ENCODE results near the gene C5orf15. TPM values are rescaled to one million over a fixed set of nuclear protein-coding genes. Genes with fewer than 3 reads are reported as not detected.

The C5orf15 gene
- total and polyA plus RNA-seq, 9 of the 15 experiments (the other 6 are each of a cell fraction or from before 2014, with no cell fraction given), result 23.3 to 50.7 (median 35.5) TPM

DNA sequence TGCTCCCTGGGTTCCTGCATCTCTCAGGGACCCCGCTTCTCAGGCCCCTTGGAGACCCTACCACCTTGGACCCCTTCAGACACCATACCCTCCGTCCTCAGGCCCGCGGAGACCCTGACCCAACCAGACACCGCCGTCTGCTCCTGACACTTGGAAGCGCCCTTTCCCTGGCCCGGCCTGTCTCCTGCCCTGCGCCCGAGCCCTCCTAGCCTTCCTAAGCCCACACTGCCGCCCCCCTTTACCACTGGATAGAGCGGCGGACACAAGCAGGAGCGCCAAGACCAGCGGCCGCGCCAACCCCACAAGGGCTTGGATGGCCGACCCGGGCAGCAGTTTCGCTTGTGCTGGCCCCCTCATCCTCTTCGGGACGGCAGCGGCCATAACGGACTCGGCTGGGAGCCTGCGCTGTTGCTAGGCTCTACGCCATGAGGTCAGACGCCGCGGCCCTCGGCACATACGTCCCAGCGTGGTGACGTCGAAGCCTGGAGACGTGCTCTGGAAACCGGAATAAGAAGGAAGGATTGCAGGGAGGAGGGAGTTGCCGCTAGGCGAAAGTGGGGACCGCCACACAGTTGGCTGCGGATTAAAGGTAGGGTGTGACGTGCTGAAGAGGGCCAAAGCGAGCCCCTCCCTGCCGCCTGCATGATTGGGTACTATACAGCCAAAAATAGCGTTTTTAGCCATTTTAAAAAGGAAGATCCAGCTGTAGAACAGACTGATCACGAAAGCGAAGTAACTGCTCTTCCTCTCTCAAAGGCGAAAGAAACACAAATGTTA, at the start of gene C5orf15 (continued):
- TF ChIP-seq, protein P1, sequence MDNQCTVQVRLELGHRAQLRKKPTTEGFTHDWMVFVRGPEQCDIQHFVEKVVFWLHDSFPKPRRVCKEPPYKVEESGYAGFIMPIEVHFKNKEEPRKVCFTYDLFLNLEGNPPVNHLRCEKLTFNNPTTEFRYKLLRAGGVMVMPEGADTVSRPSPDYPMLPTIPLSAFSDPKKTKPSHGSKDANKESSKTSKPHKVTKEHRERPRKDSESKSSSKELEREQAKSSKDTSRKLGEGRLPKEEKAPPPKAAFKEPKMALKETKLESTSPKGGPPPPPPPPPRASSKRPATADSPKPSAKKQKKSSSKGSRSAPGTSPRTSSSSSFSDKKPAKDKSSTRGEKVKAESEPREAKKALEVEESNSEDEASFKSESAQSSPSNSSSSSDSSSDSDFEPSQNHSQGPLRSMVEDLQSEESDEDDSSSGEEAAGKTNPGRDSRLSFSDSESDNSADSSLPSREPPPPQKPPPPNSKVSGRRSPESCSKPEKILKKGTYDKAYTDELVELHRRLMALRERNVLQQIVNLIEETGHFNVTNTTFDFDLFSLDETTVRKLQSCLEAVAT (IDR thresholded peaks at IDR 0.05), result no peak
- TF ChIP-seq MCM5 (IDR thresholded peaks at IDR 0.05; ENCODE audit: low read depth) (no peak), POLR3G (IDR thresholded peaks at IDR 0.05; ENCODE audit: extremely low read depth, insufficient read length, insufficient replicate concordance) (no peak), RCOR1 (IDR thresholded peaks at IDR 0.05; ENCODE audit: borderline replicate concordance in 1 of 2, low read depth in 2 of 2, low read length in 2 of 2) (peak in 1 of 2 experiments; percentile 38; a peak in 1 of 4 replicates), CCNT2 (IDR thresholded peaks at IDR 0.05; ENCODE audit: borderline replicate concordance, extremely low read depth, insufficient read length, low read depth, low read length) (peak; percentile 18), MYC (IDR thresholded peaks at IDR 0.05; ENCODE audit: low read depth, low read length) (peak; percentile 83), MYC (CRISPR knock-in tag; IDR thresholded peaks at IDR 0.05; ENCODE audit: borderline replicate concordance, low read depth) (0 out of 2 replicates have a peak, but pooled peaks have one; percentile 24), ZNF274 (IDR thresholded peaks at IDR 0.05; ENCODE audit: borderline replicate concordance, low read depth, low read length) (no peak), NKRF (IDR thresholded peaks at IDR 0.05; ENCODE audit: borderline replicate concordance) (peak; percentile 84), ATF1 (CRISPR knock-in tag; IDR thresholded peaks at IDR 0.05) (peak; percentile 79), ATF1 (tag; IDR thresholded peaks at IDR 0.05) (peak; percentile 98)
- TF ChIP-seq, protein P2, sequence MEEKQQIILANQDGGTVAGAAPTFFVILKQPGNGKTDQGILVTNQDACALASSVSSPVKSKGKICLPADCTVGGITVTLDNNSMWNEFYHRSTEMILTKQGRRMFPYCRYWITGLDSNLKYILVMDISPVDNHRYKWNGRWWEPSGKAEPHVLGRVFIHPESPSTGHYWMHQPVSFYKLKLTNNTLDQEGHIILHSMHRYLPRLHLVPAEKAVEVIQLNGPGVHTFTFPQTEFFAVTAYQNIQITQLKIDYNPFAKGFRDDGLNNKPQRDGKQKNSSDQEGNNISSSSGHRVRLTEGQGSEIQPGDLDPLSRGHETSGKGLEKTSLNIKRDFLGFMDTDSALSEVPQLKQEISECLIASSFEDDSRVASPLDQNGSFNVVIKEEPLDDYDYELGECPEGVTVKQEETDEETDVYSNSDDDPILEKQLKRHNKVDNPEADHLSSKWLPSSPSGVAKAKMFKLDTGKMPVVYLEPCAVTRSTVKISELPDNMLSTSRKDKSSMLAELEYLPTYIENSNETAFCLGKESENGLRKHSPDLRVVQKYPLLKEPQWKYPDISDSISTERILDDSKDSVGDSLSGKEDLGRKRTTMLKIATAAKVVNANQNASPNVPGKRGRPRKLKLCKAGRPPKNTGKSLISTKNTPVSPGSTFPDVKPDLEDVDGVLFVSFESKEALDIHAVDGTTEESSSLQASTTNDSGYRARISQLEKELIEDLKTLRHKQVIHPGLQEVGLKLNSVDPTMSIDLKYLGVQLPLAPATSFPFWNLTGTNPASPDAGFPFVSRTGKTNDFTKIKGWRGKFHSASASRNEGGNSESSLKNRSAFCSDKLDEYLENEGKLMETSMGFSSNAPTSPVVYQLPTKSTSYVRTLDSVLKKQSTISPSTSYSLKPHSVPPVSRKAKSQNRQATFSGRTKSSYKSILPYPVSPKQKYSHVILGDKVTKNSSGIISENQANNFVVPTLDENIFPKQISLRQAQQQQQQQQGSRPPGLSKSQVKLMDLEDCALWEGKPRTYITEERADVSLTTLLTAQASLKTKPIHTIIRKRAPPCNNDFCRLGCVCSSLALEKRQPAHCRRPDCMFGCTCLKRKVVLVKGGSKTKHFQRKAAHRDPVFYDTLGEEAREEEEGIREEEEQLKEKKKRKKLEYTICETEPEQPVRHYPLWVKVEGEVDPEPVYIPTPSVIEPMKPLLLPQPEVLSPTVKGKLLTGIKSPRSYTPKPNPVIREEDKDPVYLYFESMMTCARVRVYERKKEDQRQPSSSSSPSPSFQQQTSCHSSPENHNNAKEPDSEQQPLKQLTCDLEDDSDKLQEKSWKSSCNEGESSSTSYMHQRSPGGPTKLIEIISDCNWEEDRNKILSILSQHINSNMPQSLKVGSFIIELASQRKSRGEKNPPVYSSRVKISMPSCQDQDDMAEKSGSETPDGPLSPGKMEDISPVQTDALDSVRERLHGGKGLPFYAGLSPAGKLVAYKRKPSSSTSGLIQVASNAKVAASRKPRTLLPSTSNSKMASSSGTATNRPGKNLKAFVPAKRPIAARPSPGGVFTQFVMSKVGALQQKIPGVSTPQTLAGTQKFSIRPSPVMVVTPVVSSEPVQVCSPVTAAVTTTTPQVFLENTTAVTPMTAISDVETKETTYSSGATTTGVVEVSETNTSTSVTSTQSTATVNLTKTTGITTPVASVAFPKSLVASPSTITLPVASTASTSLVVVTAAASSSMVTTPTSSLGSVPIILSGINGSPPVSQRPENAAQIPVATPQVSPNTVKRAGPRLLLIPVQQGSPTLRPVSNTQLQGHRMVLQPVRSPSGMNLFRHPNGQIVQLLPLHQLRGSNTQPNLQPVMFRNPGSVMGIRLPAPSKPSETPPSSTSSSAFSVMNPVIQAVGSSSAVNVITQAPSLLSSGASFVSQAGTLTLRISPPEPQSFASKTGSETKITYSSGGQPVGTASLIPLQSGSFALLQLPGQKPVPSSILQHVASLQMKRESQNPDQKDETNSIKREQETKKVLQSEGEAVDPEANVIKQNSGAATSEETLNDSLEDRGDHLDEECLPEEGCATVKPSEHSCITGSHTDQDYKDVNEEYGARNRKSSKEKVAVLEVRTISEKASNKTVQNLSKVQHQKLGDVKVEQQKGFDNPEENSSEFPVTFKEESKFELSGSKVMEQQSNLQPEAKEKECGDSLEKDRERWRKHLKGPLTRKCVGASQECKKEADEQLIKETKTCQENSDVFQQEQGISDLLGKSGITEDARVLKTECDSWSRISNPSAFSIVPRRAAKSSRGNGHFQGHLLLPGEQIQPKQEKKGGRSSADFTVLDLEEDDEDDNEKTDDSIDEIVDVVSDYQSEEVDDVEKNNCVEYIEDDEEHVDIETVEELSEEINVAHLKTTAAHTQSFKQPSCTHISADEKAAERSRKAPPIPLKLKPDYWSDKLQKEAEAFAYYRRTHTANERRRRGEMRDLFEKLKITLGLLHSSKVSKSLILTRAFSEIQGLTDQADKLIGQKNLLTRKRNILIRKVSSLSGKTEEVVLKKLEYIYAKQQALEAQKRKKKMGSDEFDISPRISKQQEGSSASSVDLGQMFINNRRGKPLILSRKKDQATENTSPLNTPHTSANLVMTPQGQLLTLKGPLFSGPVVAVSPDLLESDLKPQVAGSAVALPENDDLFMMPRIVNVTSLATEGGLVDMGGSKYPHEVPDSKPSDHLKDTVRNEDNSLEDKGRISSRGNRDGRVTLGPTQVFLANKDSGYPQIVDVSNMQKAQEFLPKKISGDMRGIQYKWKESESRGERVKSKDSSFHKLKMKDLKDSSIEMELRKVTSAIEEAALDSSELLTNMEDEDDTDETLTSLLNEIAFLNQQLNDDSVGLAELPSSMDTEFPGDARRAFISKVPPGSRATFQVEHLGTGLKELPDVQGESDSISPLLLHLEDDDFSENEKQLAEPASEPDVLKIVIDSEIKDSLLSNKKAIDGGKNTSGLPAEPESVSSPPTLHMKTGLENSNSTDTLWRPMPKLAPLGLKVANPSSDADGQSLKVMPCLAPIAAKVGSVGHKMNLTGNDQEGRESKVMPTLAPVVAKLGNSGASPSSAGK (IDR thresholded peaks at IDR 0.05), result no peak

Measured in K562 (cell line).